K562 (cell line): Measurements from ENCODE around the gene PPM1H. TPM values are rescaled to one million over a fixed set of nuclear protein-coding genes. Genes with fewer than 3 reads are reported as not detected.

ENCODE experiments used
- ATAC-seq: fragments of 200-7000 bp; cut with Tn5 transposase; 3 replicates; pipeline ENCODE4 v1.9.1; 2020; ENCODE audit warnings: moderate library complexity
- BruUV-seq: library from RNA; stranded (reverse); fragments of 400-500 nt; replicated peaks from 2 replicates; lab custom pipeline; 2021; lab: Mats Ljungman, UMichigan
- CTCF ChIA-PET: fragments of 300-600 bp; formaldehyde crosslinking; extraction: SDS; loops from one replicate; lab custom pipeline; 2021; ENCODE audit warnings: low intra/inter-chr PET ratio; lab: Yijun Ruan, JAX
- POLR2A ChIA-PET: fragments of 300-600, 350-650 bp; sonication (Branson Sonifier 250); formaldehyde crosslinking; extraction: SDS; loops from one replicate; lab custom pipeline; 2021; ENCODE audit warnings: antibody characterized with exemption, inconsistent platforms; lab: Yijun Ruan, JAX
- DNase-seq, 4 experiments: peaks; one replicate each; pipeline versions ENCODE4 v3.0.0 to v3.0.0-alpha.2; 2011 to 2018; ENCODE audit warnings: low spot score in 3 of 4, mixed read lengths in 3 of 4; ENCODE audit errors: extremely low read depth in 1 of 4
- FAIRE-seq: peaks from 2 replicates; lab custom pipeline; 2011; peaks lifted over from hg19 to GRCh38; lab: Jason Lieb, UNC
- H2AFZ ChIP-seq: 2 replicates; pipeline ENCODE4 v1.6.0; 2011; ENCODE audit warnings: low read depth, low read length, control low read depth, inconsistent platforms
- H3K27ac ChIP-seq: fragments of 200-600 bp; 3 replicates; pipeline ENCODE4 v1.8.0; 2011; ENCODE audit warnings: low read depth, mild to moderate bottlenecking, control low read depth, inconsistent platforms, low read length, moderate library complexity, mixed read lengths; ENCODE audit errors: extremely low read depth
- H3K27me3 ChIP-seq, 2 experiments: fragments of 300-600 bp in 1 of 2; 2 replicates in 1 of 2; 3 replicates in 1 of 2; pipeline versions ENCODE4 v1.6.0 to v1.8.0; 2011; ENCODE audit warnings: inconsistent platforms in 2 of 2, low read length in 2 of 2, mild to moderate bottlenecking in 1 of 2, mixed read lengths in 1 of 2, moderate library complexity in 1 of 2; ENCODE audit not compliant: control insufficient read depth in 2 of 2, insufficient read depth in 2 of 2
- H3K36me3 ChIP-seq: fragments of 300-600 bp; 3 replicates; pipeline ENCODE4 v1.8.0; 2011; ENCODE audit warnings: mild to moderate bottlenecking, low read length, inconsistent platforms; ENCODE audit not compliant: control insufficient read depth, insufficient read depth
- H3K4me1 ChIP-seq, 2 experiments: fragments of 200-600 bp in 1 of 2; replicated peaks in 1 of 2; 2 replicates in 1 of 2; 3 replicates in 1 of 2; pipeline versions ENCODE4 v1.5.1 to v1.8.0; 2011; ENCODE audit warnings: inconsistent platforms in 2 of 2, low read length in 2 of 2, mild to moderate bottlenecking in 1 of 2, mixed read lengths in 1 of 2, moderate library complexity in 1 of 2; ENCODE audit not compliant: control insufficient read depth in 2 of 2, insufficient read depth in 2 of 2
- H3K4me2 ChIP-seq: 2 replicates; pipeline ENCODE4 v1.6.1; 2011; ENCODE audit warnings: low read length, control low read depth, inconsistent platforms, mixed read lengths; ENCODE audit not compliant: insufficient read depth
- H3K4me3 ChIP-seq: fragments of 200-600 bp; sonication (generic), shearing (Covaris generic); 2 replicates; pipeline ENCODE4 v1.5.1; 2016; ENCODE audit warnings: control low read depth, inconsistent platforms
- H3K79me2 ChIP-seq: fragments of 200-600 bp; 3 replicates; pipeline ENCODE4 v1.8.0; 2011; ENCODE audit warnings: low read length, inconsistent platforms; ENCODE audit not compliant: control insufficient read depth, insufficient read depth
- H3K9ac ChIP-seq, 2 experiments: 2 replicates each; pipeline versions ENCODE4 v1.6.0 to v1.6.1; 2011; ENCODE audit warnings: low read depth in 2 of 2, low read length in 2 of 2, control low read depth in 1 of 2, inconsistent platforms in 1 of 2, mild to moderate bottlenecking in 1 of 2, mixed read lengths in 1 of 2; ENCODE audit not compliant: insufficient read depth in 1 of 2
- H3K9me1 ChIP-seq: one replicate; pipeline ENCODE4 v1.6.0; 2011; ENCODE audit warnings: inconsistent platforms, mild to moderate bottlenecking, low read length, moderate library complexity; ENCODE audit not compliant: control insufficient read depth, insufficient read depth
- H3K9me3 ChIP-seq: replicated peaks from 2 replicates; pipeline ENCODE4 v1.5.1; 2011; ENCODE audit warnings: low read depth, low read length, inconsistent platforms; ENCODE audit not compliant: control insufficient read depth, insufficient read depth
- H4K20me1 ChIP-seq: replicated peaks from 2 replicates; pipeline ENCODE4 v1.6.1; 2011; ENCODE audit warnings: low read length, inconsistent platforms, mixed read lengths; ENCODE audit not compliant: control insufficient read depth, insufficient read depth
- ARHGAP35 ChIP-seq: fragments of 450-650 bp; IDR thresholded peaks from 2 replicates; pipeline ENCODE4 v1.6.1; 2018; ENCODE audit not compliant: partially characterized antibody
- CCAR2 ChIP-seq: fragments of 200-400 bp; formaldehyde crosslinking; IDR thresholded peaks from 2 replicates; pipeline ENCODE4 v1.6.1; 2017; ENCODE audit warnings: mild to moderate bottlenecking, low read depth, low read length
- ILK ChIP-seq: fragments of 450-650 bp; IDR thresholded peaks from 2 replicates; pipeline ENCODE4 v1.6.1; 2016; ENCODE audit warnings: missing genetic modification characterization, low read depth, mild to moderate bottlenecking, missing compliant biosample characterization, moderate library complexity, borderline replicate concordance
- OTX1 ChIP-seq: fragments of 450-650 bp; formaldehyde crosslinking; IDR thresholded peaks from 2 replicates; pipeline ENCODE4 v1.4.0; 2022; ENCODE audit warnings: mild to moderate bottlenecking
- PTTG1 ChIP-seq: fragments of 450-650 bp; IDR thresholded peaks from 2 replicates; pipeline ENCODE4 v1.6.1; 2016; ENCODE audit warnings: low read depth, mild to moderate bottlenecking, missing genetic modification characterization, missing compliant biosample characterization
- PURB ChIP-seq: sonication (generic); formaldehyde crosslinking; IDR thresholded peaks from 2 replicates; pipeline ENCODE4 v1.9.0; 2021; ENCODE audit warnings: low read depth, mild to moderate bottlenecking, missing genetic modification reagents
- SETDB1 ChIP-seq: IDR thresholded peaks from one replicate; pipeline ENCODE4 v1.6.1; 2012; ENCODE audit warnings: low read length, control low read depth, inconsistent platforms
- TAF9B ChIP-seq: fragments of 450-650 bp; IDR thresholded peaks from 2 replicates; pipeline ENCODE4 v1.6.1; 2018; ENCODE audit warnings: mild to moderate bottlenecking; ENCODE audit not compliant: partially characterized antibody
- TCF7 ChIP-seq: sonication (generic); IDR thresholded peaks from 2 replicates; pipeline ENCODE4 v1.6.1; 2016; ENCODE audit warnings: antibody characterized with exemption, borderline replicate concordance
- TCFL5 ChIP-seq: fragments of 250-450 bp; sonication (Bioruptor Pico); conservative IDR thresholded peaks from 2 replicates; pipeline ENCODE4 v1.6.1; 2021; ENCODE audit warnings: mild to moderate bottlenecking, moderate library complexity, matching md5 sums
- THRAP3 ChIP-seq: fragments of 450-650 bp; IDR thresholded peaks from 2 replicates; pipeline ENCODE4 v1.6.1; 2016; ENCODE audit warnings: mild to moderate bottlenecking, inconsistent platforms, borderline replicate concordance
- ZNF589 ChIP-seq: fragments of 200-800 bp; sonication (Bioruptor generic); IDR thresholded peaks from 2 replicates; pipeline ENCODE4 v1.6.1; 2016; ENCODE audit warnings: low read depth, missing genetic modification characterization, missing compliant biosample characterization
- WGBS: fragments of 100-300 bp; shearing (Covaris generic); methylation state at CpG from one replicate; pipeline ENCODE4 v1.1.6; 2016; ENCODE audit warnings: low coverage, mixed read lengths; ENCODE audit not compliant: insufficient coverage; ENCODE audit errors: missing lambda C conversion rate; 5-methylcytosine and 5-hydroxymethylcytosine counted together
- in situ Hi-C: fragments of 300-500 bp; cut with MboI; formaldehyde crosslinking; loops from 4 replicates; pipeline ENCODE4 v1.15.0; 2018; ENCODE audit warnings: inconsistent platforms, mixed read lengths
- intact Hi-C: fragments of 100-400 bp; cut with micrococcal nuclease; formaldehyde crosslinking; loops from 2 replicates; pipeline ENCODE4 v1.14.2; 2022
- polyA plus RNA-seq, 8 experiments: library from polyadenylated mRNA; depleted of rRNA in 4 of 8; stranded (reverse) in 5 of 8; unstranded in 3 of 8; fragments of >200 nt; fragmentation: Nextera tagmentation in 2 of 8; fragmentation: Illumina TruSeq in 1 of 8; extraction: Ambion mirVana in 2 of 8; extraction: Trizol in 1 of 8; gene quantifications; 2 replicates each; pipeline versions ENCODE4 v1.2.1 to v1.2.3, GENCODE V29; 2011 to 2014; ENCODE audit warnings: inconsistent platforms in 1 of 8, missing spikeins in 1 of 8
- total RNA-seq, 7 experiments: library from RNA; depleted of rRNA in 6 of 7; stranded (reverse); fragments of >200 nt in 6 of 7; fragmentation: Illumina TruSeq in 2 of 7; extraction: Trizol in 2 of 7; gene quantifications; 2 replicates each; pipeline versions ENCODE4 v1.2.1 to v1.2.3, GENCODE V29; 2011 to 2021; ENCODE audit warnings: low replicate concordance in 1 of 7
- TF ChIP-seq, protein P1 (sequence below): fragments of 450-650 bp; formaldehyde crosslinking; conservative IDR thresholded peaks from 2 replicates; pipeline ENCODE4 v1.4.0; 2022; ENCODE audit warnings: mild to moderate bottlenecking, missing genetic modification characterization
- TF ChIP-seq, protein P2 (sequence below): sonication (generic); formaldehyde crosslinking; IDR thresholded peaks from 2 replicates; pipeline ENCODE4 v1.8.1; 2022; ENCODE audit warnings: missing genetic modification reagents
- TF ChIP-seq, protein P3 (sequence below): fragments of 450-650 bp; formaldehyde crosslinking; IDR thresholded peaks from 2 replicates; pipeline ENCODE4 v1.4.0; 2022; ENCODE audit warnings: mild to moderate bottlenecking, moderate library complexity
- TF ChIP-seq, protein P4 (sequence below): fragments of 450-650 bp; IDR thresholded peaks from 2 replicates; pipeline ENCODE4 v1.6.1; 2018; ENCODE audit warnings: mild to moderate bottlenecking, low read depth; ENCODE audit not compliant: partially characterized antibody

PPM1H gene
- total and polyA plus RNA-seq, 9 of the 15 experiments (the other 6 are each of a cell fraction or from before 2014, with no cell fraction given) = 5.3 to 29.3 (median 11.3) TPM

DNA sequence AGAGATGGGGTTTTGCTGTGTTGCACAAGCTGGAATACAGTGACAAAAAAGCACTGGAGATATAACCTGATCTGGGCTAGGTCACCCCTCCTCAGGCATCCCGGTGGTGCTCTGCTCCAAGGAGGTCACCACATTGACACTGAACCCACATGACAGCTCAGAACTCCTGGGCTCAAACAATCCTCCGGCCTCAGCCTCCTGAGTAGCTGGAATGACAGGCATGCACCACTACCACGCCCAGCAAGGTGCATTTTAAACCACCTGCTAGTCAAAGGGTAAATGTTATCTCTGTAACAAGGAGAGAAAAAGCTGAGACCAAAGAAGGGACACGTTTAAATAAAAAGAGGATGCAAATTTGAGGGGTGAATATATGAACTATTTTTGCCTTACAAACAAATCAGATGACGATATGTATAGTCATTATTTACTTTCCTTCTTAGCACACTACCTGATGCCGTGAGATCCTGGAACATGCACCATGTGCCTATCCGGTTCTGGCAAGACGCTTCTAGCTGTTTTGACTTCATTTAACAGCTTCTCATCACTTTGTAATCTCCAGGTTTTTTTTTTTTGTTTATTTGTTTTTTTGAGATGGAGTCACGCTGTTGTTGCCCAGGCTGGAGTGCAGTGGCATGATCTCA is 135.1 kb downstream of the PPM1H start:
- intact Hi-C loops = loop anchor here (1.0 to 2.0 kb wide), 2 partner anchors 269 to 362 kb away; no protein-coding TSS in a partner anchor
- ChIA-PET POLR2A (interaction anchor here (0.6 to 1.4 kb wide), 3 partner anchors 12 to 154 kb away, joined by 3 to 5 read pairs (median 4); no protein-coding TSS in a partner anchor), CTCF (interaction anchor here (2.0 kb wide), 1 partner anchor 218 kb away, joined by 10 read pairs; no protein-coding TSS in a partner anchor)
- in situ Hi-C loops = loop anchor here (5.0 kb wide), 1 partner anchor 218 kb away; no protein-coding TSS in a partner anchor
- no peak for FAIRE-seq
- Histone ChIP-seq H3K9me1 (no peaks in the 10 kb centered on the region), H3K4me2 (no peak overlapping the region), H3K9me3 (no peaks in the 10 kb centered on the region), H3K36me3 (peaks cover 14% of the 10 kb centered on the region; the same call in 1 of the 3 replicates), H3K4me3 (no peak overlapping the region), H3K27ac (no peak overlapping the region), H3K9ac (no peak overlapping the region), H3K79me2 (no peaks in the 10 kb centered on the region), H4K20me1 (no peaks in the 10 kb centered on the region), H2AFZ (no peak overlapping the region), H3K4me1 (peaks cover 0 to 7% of the 10 kb centered on the region in 2 experiments; a peak in 1 of 5 replicates), H3K27me3 (no peaks in the 10 kb centered on the region)
- no peak for DNase-seq
- 43% methylated on average over 9 of the region's 9 CpGs for WGBS
- no TSS peak for BruUV-seq
- ATAC-seq = no peak
- no peak for TF ChIP-seq TCFL5 (CRISPR knock-in tag)
- TF ChIP-seq CCAR2 = no peak
- TF ChIP-seq THRAP3 = no peak
- TF ChIP-seq, protein P1, sequence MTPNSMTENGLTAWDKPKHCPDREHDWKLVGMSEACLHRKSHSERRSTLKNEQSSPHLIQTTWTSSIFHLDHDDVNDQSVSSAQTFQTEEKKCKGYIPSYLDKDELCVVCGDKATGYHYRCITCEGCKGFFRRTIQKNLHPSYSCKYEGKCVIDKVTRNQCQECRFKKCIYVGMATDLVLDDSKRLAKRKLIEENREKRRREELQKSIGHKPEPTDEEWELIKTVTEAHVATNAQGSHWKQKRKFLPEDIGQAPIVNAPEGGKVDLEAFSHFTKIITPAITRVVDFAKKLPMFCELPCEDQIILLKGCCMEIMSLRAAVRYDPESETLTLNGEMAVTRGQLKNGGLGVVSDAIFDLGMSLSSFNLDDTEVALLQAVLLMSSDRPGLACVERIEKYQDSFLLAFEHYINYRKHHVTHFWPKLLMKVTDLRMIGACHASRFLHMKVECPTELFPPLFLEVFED (CRISPR knock-in tag) = no peak
- TF ChIP-seq TCF7 = no peak
- TF ChIP-seq, protein P2, sequence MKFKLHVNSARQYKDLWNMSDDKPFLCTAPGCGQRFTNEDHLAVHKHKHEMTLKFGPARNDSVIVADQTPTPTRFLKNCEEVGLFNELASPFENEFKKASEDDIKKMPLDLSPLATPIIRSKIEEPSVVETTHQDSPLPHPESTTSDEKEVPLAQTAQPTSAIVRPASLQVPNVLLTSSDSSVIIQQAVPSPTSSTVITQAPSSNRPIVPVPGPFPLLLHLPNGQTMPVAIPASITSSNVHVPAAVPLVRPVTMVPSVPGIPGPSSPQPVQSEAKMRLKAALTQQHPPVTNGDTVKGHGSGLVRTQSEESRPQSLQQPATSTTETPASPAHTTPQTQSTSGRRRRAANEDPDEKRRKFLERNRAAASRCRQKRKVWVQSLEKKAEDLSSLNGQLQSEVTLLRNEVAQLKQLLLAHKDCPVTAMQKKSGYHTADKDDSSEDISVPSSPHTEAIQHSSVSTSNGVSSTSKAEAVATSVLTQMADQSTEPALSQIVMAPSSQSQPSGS (CRISPR knock-in tag) = no peak
- TF ChIP-seq OTX1 (CRISPR knock-in tag) = no peak
- TF ChIP-seq, protein P3, sequence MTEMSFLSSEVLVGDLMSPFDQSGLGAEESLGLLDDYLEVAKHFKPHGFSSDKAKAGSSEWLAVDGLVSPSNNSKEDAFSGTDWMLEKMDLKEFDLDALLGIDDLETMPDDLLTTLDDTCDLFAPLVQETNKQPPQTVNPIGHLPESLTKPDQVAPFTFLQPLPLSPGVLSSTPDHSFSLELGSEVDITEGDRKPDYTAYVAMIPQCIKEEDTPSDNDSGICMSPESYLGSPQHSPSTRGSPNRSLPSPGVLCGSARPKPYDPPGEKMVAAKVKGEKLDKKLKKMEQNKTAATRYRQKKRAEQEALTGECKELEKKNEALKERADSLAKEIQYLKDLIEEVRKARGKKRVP (CRISPR knock-in tag) = no peak
- no peak for TF ChIP-seq TAF9B
- no peak for TF ChIP-seq PTTG1
- no peak for TF ChIP-seq PURB
- no peak for TF ChIP-seq ILK
- no peak for TF ChIP-seq ZNF589 (CRISPR knock-in tag)
- TF ChIP-seq SETDB1 = no peak
- TF ChIP-seq, protein P4, sequence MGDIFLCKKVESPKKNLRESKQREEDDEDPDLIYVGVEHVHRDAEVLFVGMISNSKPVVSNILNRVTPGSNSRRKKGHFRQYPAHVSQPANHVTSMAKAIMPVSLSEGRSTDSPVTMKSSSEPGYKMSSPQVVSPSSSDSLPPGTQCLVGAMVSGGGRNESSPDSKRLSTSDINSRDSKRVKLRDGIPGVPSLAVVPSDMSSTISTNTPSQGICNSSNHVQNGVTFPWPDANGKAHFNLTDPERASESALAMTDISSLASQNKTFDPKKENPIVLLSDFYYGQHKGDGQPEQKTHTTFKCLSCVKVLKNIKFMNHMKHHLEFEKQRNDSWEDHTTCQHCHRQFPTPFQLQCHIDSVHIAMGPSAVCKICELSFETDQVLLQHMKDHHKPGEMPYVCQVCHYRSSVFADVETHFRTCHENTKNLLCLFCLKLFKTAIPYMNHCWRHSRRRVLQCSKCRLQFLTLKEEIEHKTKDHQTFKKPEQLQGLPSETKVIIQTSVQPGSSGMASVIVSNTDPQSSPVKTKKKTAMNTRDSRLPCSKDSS = no peak
- TF ChIP-seq ARHGAP35 = no peak
